Measurements from ENCODE around the gene BZW2.

GRCh38 chr7:16616542-16616941 lies 29.4 kb upstream of the BZW2 start:
- TF ChIP-seq POLR2A (IDR thresholded peaks at IDR 0.05; ENCODE audit: low read depth, low read length): no peak
- no peak for TF ChIP-seq TAF1 (IDR thresholded peaks at IDR 0.05; ENCODE audit: borderline replicate concordance, low read depth, low read length)
- TF ChIP-seq POLR2AphosphoS5 (IDR thresholded peaks at IDR 0.05; ENCODE audit: low read depth, low read length): no peak

Measured in GM12892 (cell line).